HG02884 (cell line): ENCODE data around the gene SLFN5.
"Not testable (repeated sequence)": the region's sequence is repeated elsewhere in the genome, so short reads cannot be mapped to it uniquely, and the experiment has no call there.

ENCODE experiments used
- ATAC-seq: cut with Tn5 transposase; IDR thresholded peaks from one replicate; pipeline ENCODE4 v1.9.1; 2021; ENCODE audit warnings: mild to moderate bottlenecking, moderate library complexity; ENCODE audit not compliant: unreplicated experiment

The SLFN5 gene

GRCh38 chr17:35241520-35241919 lies 1.4 kb upstream of the SLFN5 start:
- no peak for ATAC-seq

DNA sequence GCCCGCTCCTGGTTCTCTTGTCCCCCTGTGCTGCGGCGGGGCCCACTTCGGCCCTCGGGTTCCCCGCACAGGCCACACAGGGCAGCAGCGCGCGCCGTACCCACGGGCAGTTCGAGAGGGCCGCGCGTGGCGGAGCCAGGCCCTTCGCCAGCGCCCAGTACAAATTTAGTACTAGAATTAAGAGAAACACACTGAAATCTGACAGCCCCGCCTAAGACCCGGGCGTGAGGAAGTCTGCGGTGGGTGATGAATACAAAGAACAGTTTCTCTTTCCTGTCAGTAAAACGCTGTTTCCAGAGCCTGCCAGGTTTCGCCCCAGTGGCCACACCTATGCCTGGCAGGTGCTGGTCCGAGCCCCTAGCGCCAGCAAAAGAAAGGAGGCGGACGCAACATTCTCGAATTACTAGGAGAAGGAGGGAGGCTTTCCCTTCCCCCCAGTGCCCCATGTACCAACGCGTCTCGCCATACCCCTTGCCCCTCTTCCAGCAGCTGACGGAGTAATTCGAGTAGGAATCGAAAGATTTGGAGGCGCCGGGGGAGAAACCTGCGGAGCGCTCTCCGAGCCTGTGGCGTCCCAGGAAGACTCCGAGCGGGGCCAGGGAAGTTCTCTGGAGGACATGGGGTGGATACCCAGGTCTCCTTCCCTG lies 591 bp upstream of the SLFN5 start:
- peak; percentile 35 for ATAC-seq

DNA sequence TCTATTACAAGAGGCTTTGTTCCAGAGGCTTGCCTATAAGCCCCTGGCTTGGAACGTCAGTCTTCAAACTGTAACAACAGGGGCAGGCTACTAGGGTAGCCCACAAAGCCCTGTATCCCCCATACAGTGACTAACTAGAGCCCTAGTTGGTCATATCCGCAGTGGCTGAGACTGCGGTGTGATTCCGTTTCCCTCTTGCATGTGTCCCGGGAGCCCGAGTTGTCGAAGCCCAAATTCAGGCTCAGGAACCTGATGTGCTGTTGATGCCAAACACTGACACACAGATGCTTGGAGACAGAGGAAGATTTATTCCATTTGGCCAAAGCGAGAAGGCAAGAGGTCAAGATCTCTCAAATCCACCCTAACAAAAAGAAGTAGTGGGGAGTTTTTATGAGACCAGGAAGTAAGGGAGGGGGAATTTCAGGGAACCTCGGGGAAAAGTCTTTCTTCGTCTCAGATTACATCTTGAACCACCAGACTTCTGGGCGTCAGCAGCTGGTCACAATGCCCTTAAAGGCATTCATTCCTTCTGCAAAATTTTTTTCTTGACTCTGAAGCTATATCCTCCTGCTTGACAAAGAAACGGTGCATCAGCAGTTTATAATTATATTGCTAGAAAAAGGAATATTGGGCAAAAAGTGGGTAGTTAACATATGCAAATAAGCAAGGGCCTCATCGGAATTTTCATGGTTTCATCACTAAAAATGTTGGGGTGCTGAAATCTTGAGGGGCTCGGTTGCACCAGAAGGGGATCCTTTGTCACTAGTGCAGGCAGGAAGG lies 879 bp downstream of the SLFN5 start:
- no peak for ATAC-seq

DNA sequence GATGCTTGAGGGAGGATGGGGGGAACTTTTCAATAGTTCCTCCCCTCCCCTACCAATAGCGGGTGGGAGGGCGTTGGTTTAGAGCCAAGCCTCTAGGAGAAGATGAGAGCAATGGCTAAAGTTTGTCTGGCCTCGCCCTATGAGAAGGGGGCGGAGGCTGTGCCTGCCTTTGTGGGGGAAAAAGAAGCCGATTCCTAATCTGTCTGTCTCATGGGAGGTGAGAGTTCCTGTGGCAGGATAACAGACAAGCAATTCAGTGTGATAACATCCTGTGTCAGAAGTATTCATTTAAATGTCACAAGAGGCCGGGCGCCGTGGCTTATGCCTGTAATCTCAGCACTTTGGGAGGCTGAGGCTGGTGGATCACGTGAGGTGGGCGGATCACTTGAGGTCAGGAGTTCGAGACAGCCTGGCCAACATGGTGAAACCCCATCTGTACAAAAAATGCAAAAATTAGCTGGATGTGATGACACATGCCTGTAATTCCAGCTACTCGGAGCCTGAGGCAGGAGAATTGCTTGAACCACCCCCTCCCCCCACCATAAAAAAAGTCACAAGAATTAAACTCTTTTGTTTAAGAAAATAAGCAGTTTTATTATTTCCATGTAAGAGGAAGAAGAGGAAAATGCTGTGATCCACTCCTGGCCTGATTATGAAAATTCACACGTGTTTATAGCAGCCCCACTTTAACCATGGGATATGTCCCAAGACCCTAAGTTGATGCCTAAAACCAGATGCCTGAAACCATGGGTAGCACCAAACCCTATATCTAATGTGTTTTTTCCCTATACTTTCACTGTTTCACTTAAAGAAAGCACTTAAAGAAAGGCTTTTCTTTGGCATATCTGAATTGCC lies 1.7 kb downstream of the SLFN5 start:
- no peak for ATAC-seq

GRCh38 chr17:35245196-35245486 lies 2.3 kb downstream of the SLFN5 start:
- no peak for ATAC-seq

GRCh38 chr17:35252651-35253050 lies 9.8 kb downstream of the SLFN5 start:
- no peak for ATAC-seq

DNA sequence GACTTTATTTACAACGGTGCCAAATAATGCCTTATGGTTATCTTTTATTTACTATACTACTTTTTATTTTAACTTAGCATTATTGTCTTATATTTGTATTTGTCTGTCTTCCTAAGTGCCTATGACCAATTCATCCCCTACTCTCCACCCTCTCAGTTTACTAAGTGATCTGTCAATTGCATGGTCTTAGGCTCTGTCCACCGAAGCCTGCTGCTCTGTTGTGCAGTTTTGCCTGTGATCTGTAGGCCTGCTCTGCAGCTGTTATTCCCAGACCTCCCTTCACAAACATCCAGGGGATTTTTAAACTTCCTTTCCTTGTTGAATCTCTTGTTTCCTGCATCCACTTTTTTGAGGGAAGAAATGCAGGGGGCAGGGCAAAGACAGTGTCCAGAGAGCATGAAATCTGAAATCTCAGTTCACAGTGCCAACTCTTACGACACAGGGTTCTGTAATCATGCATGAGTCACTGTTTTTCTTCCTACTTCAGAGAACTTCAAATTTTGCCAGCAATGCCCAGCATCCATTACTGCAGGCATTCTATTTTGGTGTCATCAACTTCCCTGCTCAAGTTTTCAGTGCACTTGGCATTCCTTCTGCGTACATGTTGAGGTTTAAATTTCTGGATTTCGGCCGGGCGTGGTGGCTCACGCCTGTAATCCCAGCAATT lies 11.4 kb downstream of the SLFN5 start:
- ATAC-seq: no peak

GRCh38 chr17:35255316-35255715 lies 12.4 kb downstream of the SLFN5 start:
- no peak for ATAC-seq

GRCh38 chr17:35256629-35257028 lies 13.8 kb downstream of the SLFN5 start:
- no peak for ATAC-seq

DNA sequence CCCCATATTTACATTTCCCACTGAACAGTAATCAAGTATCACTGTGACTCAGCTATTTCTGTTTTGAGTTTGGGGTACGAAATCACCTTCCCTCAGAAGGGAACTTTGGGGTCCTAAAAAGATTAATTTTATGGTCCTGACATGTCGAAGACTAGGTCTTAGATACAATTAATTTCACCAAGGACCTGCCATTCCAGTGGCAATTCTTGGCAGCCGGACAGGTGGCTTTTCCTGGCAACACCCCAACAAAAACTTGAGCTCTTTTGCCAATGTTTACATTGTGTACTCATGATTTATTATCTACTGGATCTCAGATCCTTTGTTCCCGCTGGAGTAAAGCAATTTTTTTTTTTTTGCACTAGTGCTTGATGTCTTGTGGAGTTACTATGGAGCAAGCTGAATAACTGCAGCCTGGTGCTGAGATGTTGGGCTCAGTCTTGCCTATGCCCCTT lies 14.4 kb downstream of the SLFN5 start:
- ATAC-seq: no peak

DNA sequence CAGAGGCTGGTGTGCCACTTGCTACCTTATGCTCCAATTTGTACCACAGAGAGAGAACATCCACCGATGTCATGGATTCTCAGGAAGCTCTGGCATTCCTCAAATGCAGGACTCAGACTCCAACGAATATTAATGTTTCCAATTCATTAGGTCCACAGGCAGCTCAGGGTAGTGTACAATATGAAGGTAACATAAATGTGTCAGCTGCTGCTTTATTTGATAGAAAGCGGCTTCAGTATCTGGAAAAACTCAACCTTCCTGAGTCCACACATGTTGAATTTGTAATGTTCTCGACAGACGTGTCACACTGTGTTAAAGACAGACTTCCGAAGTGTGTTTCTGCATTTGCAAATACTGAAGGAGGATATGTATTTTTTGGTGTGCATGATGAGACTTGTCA lies 16.1 kb downstream of the SLFN5 start:
- no peak for ATAC-seq

DNA sequence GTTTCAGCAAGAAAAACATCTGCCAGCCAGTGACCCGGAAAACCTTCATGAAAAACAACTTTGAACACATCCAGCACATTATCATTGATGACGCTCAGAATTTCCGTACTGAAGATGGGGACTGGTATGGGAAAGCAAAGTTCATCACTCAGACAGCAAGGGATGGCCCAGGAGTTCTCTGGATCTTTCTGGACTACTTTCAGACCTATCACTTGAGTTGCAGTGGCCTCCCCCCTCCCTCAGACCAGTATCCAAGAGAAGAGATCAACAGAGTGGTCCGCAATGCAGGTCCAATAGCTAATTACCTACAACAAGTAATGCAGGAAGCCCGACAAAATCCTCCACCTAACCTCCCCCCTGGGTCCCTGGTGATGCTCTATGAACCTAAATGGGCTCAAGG lies 22.2 kb downstream of the SLFN5 start:
- ATAC-seq: no peak

GRCh38 chr17:35265566-35266141 lies 22.8 kb downstream of the SLFN5 start:
- no peak for ATAC-seq

DNA sequence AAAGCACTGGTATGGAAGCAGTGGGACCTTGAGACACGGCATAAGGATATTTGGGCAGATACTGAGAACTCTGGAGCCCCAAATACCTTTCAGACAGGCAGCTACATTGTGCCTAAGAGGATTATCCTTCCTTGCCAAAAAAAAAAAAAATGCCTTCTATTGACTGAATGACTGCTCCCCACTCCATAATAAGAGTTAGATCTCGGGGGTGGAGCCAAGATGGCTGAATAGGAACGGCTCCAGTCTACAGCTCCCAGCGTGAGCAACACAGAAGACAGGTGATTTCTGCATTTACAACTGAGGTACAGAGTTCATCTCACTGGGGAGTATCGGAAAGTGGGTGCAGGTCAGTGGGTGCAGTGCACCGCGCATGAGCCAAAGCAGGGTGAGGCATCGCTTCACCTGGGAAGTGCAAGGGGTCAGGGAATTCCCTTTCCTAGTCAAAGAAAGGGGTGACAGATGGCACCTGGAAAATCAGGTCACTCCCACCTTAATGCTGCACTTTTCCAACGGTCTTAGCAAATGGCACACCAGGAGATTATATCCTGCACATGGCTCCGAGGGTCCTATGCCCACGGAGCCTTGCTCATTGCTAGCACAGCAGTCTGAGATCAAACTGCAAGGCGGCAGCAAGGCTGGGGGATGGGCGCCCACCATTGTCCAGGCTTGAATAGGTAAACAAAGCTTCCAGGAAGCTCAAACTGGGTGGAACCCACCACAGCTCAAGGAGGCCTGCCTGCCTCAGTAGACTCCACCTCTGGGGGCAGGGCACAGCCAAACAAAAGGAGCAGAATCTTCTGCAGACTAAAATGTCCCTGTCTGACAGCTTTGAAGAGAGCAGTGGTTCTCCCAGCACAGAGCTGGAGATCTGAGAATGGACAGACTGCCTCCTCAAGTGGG lies 31.5 kb downstream of the SLFN5 start:
- ATAC-seq: not testable (repeated sequence)

DNA sequence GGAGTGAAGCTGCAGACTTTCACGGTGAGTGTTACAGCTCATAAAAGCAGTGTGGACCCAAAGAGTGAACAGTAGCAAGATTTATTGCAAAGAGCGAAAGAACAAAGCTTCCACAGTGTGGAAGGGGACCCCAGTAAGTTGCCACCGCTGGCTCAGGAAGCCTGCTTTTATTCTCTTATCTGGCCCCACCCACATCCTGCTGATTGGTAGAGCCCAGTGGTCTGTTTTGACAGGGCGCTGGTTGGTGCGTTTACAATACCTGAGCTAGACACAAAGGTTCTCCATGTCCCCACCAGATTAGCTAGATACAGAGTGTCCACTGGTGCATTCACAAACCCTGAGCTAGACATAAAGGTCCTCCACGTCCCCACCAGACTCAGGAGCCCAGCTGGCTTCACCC lies 35.6 kb downstream of the SLFN5 start:
- ATAC-seq: not testable (repeated sequence)

DNA sequence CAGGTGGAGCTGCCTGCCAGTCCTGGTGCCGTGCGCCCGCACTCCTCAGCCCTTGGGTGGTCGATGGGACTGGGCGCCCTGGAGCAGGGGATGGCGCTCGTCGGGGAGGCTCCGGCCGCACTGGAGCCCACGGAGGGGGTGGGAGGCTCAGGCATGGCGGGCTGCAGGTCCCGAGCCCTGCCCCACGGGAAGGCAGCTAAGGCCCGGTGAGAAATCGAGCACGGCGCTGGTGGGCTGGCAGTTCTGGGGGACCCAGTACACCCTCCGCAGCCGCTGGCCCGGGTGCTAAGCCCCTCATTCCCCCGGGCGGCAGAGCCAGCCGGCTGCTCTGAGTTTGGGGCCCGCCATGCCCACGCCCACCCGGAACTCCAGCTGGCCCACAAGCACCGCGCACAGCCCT lies 36.0 kb downstream of the SLFN5 start:
- ATAC-seq: not testable (repeated sequence)

DNA sequence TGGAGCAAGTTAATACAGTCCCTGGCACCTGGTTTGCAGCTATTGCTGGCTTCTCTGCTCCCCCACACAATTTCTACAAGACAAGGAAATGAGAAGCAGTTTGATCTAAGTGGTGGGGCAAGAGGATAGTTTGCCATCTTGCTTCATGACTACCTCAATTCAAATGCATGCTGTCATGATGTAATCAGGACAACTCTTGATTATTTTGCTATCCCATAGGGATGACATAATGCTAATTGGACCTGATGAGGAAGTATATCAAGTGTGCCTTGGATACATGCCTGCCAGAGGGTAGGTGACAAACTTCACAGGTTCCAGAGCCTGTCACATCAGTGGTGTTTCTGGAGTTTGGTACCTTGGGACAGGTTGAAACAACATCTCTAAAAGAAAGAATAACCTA lies 40.9 kb downstream of the SLFN5 start:
- ATAC-seq: no peak

DNA sequence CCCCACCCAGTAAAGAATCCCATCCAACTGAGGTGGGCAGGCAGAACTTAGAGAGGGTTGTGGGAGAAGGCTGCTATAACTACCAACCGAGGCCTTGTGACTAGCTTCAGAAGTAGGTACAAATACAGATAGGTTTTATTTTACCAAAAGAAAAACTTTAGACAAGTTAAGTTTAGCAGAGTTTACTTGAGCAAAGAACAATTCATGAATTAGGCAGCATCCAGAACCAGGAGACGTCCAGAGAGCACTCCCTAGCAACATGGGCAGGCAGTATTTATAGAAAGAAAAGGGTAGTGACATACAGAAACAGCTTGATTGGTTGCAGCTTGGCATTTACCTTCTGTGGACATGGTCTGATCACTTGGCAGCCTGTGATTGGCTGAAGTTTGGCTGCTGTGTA lies 42.1 kb downstream of the SLFN5 start:
- no peak for ATAC-seq

- no peak for ATAC-seq
Measured at GRCh38 chr17:35286120-35286781, 43.4 kb downstream of the SLFN5 start.
